Measurements from ENCODE around the gene ACY1. TPM values are rescaled to one million over a fixed set of nuclear protein-coding genes. Genes with fewer than 3 reads are reported as not detected.

ACY1 gene
- total RNA-seq, 2 experiments from 2014 or later: 4.9 TPM

DNA sequence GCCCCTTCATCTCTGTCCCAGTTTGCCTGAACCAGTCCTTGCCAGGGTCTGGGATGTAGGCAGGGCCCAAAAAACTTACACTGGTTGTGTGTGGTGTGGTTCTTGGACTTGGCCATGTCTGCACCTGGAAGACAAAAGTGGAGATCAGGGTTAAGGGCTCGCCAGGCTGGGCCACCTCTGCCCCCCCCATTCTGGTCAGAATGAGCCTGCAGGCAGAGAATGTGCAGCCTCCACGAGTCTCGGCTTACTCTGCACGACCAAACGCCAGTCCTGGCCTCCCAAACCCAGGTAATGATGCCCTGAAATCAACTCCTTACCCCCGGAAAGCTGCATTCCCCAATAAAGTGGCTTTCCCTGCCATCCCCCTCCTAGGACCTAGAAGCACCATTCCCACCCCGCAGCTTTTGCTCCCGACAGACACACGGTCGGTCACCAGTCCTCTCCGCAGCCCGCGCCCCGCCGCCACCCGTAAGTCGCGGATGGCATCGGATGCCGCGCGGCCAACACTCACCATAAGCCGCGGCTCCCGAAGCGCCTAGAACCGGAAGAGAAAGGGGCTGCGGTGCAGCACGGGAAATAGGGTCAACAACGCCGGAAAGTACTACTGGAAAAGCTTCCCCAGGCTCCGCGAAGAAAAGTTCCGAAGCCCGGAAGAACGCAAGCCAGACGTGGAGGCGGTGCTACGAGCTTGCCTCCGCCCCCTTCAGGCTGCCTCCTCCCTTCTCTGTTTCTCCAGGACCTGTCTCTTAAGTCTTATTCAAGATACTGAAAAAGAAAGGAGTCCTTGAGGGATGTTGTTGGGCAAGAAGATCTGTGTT lies 12.2 kb downstream of the ACY1 start, which contains the start of gene RPL29:
TSS of gene RPL29 (minus strand) at position 550 of the 818 bp plus-strand sequence. CDS start at position 116, 434 bp downstream.
- peak within 1 kb of the TSS; percentile 88 for H3K4me3 ChIP-seq (ENCODE audit: low read length)
- H3K36me3 ChIP-seq (ENCODE audit: insufficient read depth, low read length): peaks cover 34% of the 10 kb centered on the region
- Mint-ChIP-seq H3K4me3 (peak within 1 kb of the TSS; percentile 99), H3K4me1 (ENCODE audit: low read depth) (peaks cover 31% of the 10 kb centered on the region), H3K27me3 (no peaks in the 10 kb centered on the region), H3K36me3 (ENCODE audit: low read depth) (peaks cover 40% of the 10 kb centered on the region), H3K9me3 (no peaks in the 10 kb centered on the region), H3K27ac (peak within 1 kb of the TSS; percentile 97)
- POLR2A ChIA-PET: interaction anchor here (0.6 to 2.9 kb wide), 18 partner anchors 10 to 496 kb away, joined by 3 to 35 read pairs (median 4); partner anchors contain the start of genes ABHD14A, ABHD14B, ACY1 and DCAF1
- no peak for TF ChIP-seq CTCF (IDR thresholded peaks at IDR 0.05)
- DNase-seq: peak; percentile 87 to 97 (median 91)
- H3K27me3 ChIP-seq (ENCODE audit: control insufficient read depth in 1 of 2, insufficient read depth in 2 of 2, low read length in 2 of 2): no peaks in the 10 kb centered on the region
- intact Hi-C loops (cut with DNase I, micrococcal nuclease): loop anchor here (1.0 to 10.0 kb wide), 6 partner anchors 20 to 709 kb away; partner anchors contain the start of genes PARP3 (in 2 of the 2), ABHD14A (in 1 of the 2), DUSP7 (in 1 of the 2) and GLT8D1 (in 1 of the 2)
- peak; percentile 98 for ATAC-seq (ENCODE audit: poor library complexity)
- peaks cover 40% of the 10 kb centered on the region for H3K4me1 ChIP-seq (ENCODE audit: insufficient read depth, low read length)
- H3K27ac ChIP-seq (ENCODE audit: low read depth in 1 of 2, low read length in 2 of 2): peak within 1 kb of the TSS; percentile 88 to 95
- H3K9me3 ChIP-seq (ENCODE audit: control insufficient read depth in 1 of 2, insufficient read depth in 1 of 2, low read length in 2 of 2): no peaks in the 10 kb centered on the region
- CTCF ChIA-PET: interaction anchor here (0.6 to 2.7 kb wide), 9 partner anchors 13 to 284 kb away, joined by 3 to 22 read pairs (median 4); partner anchors contain the start of genes ABHD14A, ABHD14B, DUSP7 and PARP3

DNA sequence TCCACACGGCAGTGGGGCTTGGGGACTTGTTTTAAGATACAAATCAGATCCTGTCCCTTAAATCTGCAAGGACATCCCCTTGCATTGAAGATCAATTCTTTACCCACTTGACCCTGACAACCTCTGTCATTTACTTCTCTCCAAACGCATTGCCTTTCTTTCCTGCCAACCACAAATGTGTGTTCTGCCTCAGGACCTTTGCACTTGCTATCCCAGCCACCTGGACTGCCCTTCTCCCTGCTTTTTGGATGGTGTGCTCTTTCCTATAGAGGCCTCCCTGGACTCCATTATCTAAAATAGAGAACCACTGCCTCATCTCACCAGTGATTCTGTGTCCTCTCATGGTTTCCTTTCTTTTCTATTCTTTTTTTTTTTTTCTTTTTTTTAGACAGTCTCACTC lies 13.8 kb downstream of the ACY1 start:
- TF ChIP-seq CTCF (IDR thresholded peaks at IDR 0.05): no peak
- Mint-ChIP-seq H3K4me1 (ENCODE audit: low read depth) (peaks cover 34% of the 10 kb centered on the region), H3K27ac (no peak overlapping the region), H3K36me3 (ENCODE audit: low read depth) (peaks cover 33% of the 10 kb centered on the region), H3K27me3 (no peaks in the 10 kb centered on the region), H3K4me3 (peak overlapping the region; percentile 55), H3K9me3 (no peaks in the 10 kb centered on the region)
- no peak for ATAC-seq (ENCODE audit: poor library complexity)
- no peak for DNase-seq
- H3K4me1 ChIP-seq (ENCODE audit: insufficient read depth, low read length): peaks cover 41% of the 10 kb centered on the region
- H3K27me3 ChIP-seq (ENCODE audit: control insufficient read depth in 1 of 2, insufficient read depth in 2 of 2, low read length in 2 of 2): no peaks in the 10 kb centered on the region
- no peaks in the 10 kb centered on the region for H3K9me3 ChIP-seq (ENCODE audit: control insufficient read depth in 1 of 2, insufficient read depth in 1 of 2, low read length in 2 of 2)
- peaks cover 27% of the 10 kb centered on the region for H3K36me3 ChIP-seq (ENCODE audit: insufficient read depth, low read length)
- CTCF ChIA-PET: no interaction called here
- H3K27ac ChIP-seq (ENCODE audit: low read depth in 1 of 2, low read length in 2 of 2): no peak overlapping the region
- POLR2A ChIA-PET: no interaction called here
- intact Hi-C loops (cut with DNase I, micrococcal nuclease): loop anchor here (2.0 to 10.0 kb wide), 4 partner anchors 60 to 708 kb away; partner anchors contain the start of genes DUSP7 (in 1 of the 2), GLT8D1 (in 1 of the 2), GLYCTK (in 1 of the 2) and SPCS1 (in 1 of the 2)
- no peak overlapping the region for H3K4me3 ChIP-seq (ENCODE audit: low read length)

DNA sequence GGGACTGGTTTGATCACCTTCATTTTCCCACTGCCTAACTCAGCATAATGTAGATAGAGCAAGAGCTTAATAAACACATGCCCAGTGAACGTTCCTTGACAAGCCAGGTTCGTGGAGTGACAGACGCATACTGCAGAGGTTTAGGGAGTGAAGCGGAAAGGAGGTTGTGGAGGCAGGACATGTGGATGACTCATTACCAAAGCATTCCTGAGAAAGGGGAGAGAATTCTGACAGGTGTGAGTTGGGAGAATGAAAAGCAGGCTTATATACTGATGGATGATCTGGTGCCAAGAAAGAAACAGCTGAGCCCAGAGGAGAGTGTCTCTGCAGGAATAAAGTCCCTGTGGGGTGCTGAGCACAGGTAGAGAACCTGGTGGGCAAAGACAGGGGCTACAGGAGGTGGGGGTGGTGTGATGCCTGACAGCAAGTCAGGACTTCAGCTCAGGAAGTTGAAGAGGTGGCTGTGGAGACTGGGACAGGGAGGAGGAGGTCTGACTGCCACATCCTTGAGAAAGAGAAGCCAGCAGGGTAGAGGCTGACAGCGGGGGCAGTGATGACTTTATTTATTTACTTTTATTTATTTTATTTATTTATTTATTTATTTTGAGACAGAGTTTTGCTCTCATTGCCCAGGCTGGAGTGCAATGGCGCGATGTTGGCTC lies 14.7 kb downstream of the ACY1 start:
- TF ChIP-seq CTCF (IDR thresholded peaks at IDR 0.05): no peak
- Mint-ChIP-seq H3K4me3 (no peak overlapping the region), H3K36me3 (ENCODE audit: low read depth) (peaks cover 26% of the 10 kb centered on the region), H3K9me3 (no peaks in the 10 kb centered on the region), H3K27ac (no peak overlapping the region), H3K4me1 (ENCODE audit: low read depth) (peaks cover 29% of the 10 kb centered on the region), H3K27me3 (no peaks in the 10 kb centered on the region)
- no peaks in the 10 kb centered on the region for H3K9me3 ChIP-seq (ENCODE audit: control insufficient read depth in 1 of 2, insufficient read depth in 1 of 2, low read length in 2 of 2)
- intact Hi-C loops (cut with DNase I, micrococcal nuclease): loop anchor here (2.0 to 10.0 kb wide), 4 partner anchors 59 to 707 kb away; partner anchors contain the start of genes DUSP7 (in 1 of the 2), GLT8D1 (in 1 of the 2), GLYCTK (in 1 of the 2) and SPCS1 (in 1 of the 2)
- H3K4me3 ChIP-seq (ENCODE audit: low read length): no peak overlapping the region
- ATAC-seq (ENCODE audit: poor library complexity) (no peak), DNase-seq (no peak)
- POLR2A ChIA-PET: no interaction called here
- peaks cover 19% of the 10 kb centered on the region for H3K36me3 ChIP-seq (ENCODE audit: insufficient read depth, low read length)
- H3K4me1 ChIP-seq (ENCODE audit: insufficient read depth, low read length): peaks cover 33% of the 10 kb centered on the region
- H3K27me3 ChIP-seq (ENCODE audit: control insufficient read depth in 1 of 2, insufficient read depth in 2 of 2, low read length in 2 of 2): no peaks in the 10 kb centered on the region
- H3K27ac ChIP-seq (ENCODE audit: low read depth in 1 of 2, low read length in 2 of 2): no peak overlapping the region
- CTCF ChIA-PET: no interaction called here
